ENCODE measurements around the gene RHOT2. TPM values are rescaled to one million over a fixed set of nuclear protein-coding genes. Genes with fewer than 3 reads are reported as not detected.

The RHOT2 gene
- total RNA-seq, 1 experiment from 2014 or later: 98.5 TPM

- no TSS peak for BruUV-seq (replicated peaks)
- DNase-seq (ENCODE audit: low read depth, low spot score): no peak
- ChIA-PET POLR2A (interaction anchor here (1.0 to 1.6 kb wide), 3 partner anchors 11 to 26 kb away, joined by 3 to 5 read pairs (median 3); partner anchors contain the start of genes ANTKMT and JMJD8), CTCF (interaction anchor here (1.0 to 1.6 kb wide), 5 partner anchors 9 to 408 kb away, joined by 3 to 6 read pairs (median 3); partner anchors contain the start of genes ANTKMT and FBXL16), RAD21 (ENCODE audit: low non-redundant PET in 1 of 2, low total read pairs in 2 of 2, uncharacterized antibody in 2 of 2, unreplicated experiment in 2 of 2) (no interaction called here)
- Histone ChIP-seq H3K9me3 (ENCODE audit: control insufficient read depth in 1 of 2, insufficient read depth in 1 of 2, low read depth in 1 of 2, low read length in 2 of 2) (no peaks in the 10 kb centered on the region), H3K36me3 (ENCODE audit: control insufficient read depth in 1 of 2, insufficient read depth in 2 of 2, low read length in 2 of 2) (no peaks in the 10 kb centered on the region), H3K4me3 (replicated peaks in 1 of 2; ENCODE audit: low read depth in 1 of 2, low read length in 2 of 2) (peak overlapping the region; percentile 46 to 58), H3K4me2 (ENCODE audit: low read length) (peak overlapping the region; percentile 88), H3K4me1 (ENCODE audit: control insufficient read depth in 1 of 2, insufficient read depth in 2 of 2, low read length in 2 of 2) (peaks cover 10 to 31% of the 10 kb centered on the region in 2 experiments), H3K9me2 (ENCODE audit: insufficient read depth) (no peaks in the 10 kb centered on the region), H3K27ac (ENCODE audit: low read depth, low read length) (peak overlapping the region; percentile 96), H3K9ac (ENCODE audit: low read length) (peak overlapping the region; percentile 64), H3K79me2 (ENCODE audit: insufficient read depth, low read length) (peaks cover 4% of the 10 kb centered on the region; the same call in 1 of the 2 replicates), H2AFZ (ENCODE audit: low read depth, low read length, poor library complexity, severe bottlenecking) (no peak overlapping the region), H4K20me1 (ENCODE audit: insufficient read depth) (no peaks in the 10 kb centered on the region), H3K27me3 (ENCODE audit: insufficient read depth, low read length) (no peaks in the 10 kb centered on the region)
- intact Hi-C loops (cut with micrococcal nuclease): no loop called here
- ATAC-seq: peak; percentile 74
- TF ChIP-seq EZH2 (IDR thresholded peaks at IDR 0.05): no peak
- peak; percentile 13 for TF ChIP-seq TCF7L2 (IDR thresholded peaks at IDR 0.05; ENCODE audit: borderline replicate concordance, extremely low read depth, insufficient read depth, insufficient read length)
- peak; percentile 84; the same call in 1 of the 2 replicates for TF ChIP-seq ZFX (IDR thresholded peaks at IDR 0.05)
- TF ChIP-seq SP1 (IDR thresholded peaks at IDR 0.05; ENCODE audit: low read depth): peak; percentile 41; the same call in 1 of the 2 replicates
- TF ChIP-seq SRF (IDR thresholded peaks at IDR 0.05; ENCODE audit: low read depth): no peak
- no peak for TF ChIP-seq EZH2phosphoT487 (IDR thresholded peaks at IDR 0.05; ENCODE audit: borderline replicate concordance)
- no peak for TF ChIP-seq ZBTB33 (IDR thresholded peaks at IDR 0.05; ENCODE audit: extremely low read depth, insufficient replicate concordance, low read length)
- peak; percentile 55 for TF ChIP-seq POLR2AphosphoS5 (IDR thresholded peaks at IDR 0.05; ENCODE audit: low read depth, low read length)
- no peak for TF ChIP-seq JUND (IDR thresholded peaks at IDR 0.05)
- TF ChIP-seq ZNF274 (IDR thresholded peaks at IDR 0.05; ENCODE audit: low read depth, low read length): no peak
- TF ChIP-seq POLR2A (IDR thresholded peaks at IDR 0.05; ENCODE audit: borderline replicate concordance, extremely low read depth, insufficient read depth, insufficient read length): peak; percentile 12
- TF ChIP-seq, protein P1, sequence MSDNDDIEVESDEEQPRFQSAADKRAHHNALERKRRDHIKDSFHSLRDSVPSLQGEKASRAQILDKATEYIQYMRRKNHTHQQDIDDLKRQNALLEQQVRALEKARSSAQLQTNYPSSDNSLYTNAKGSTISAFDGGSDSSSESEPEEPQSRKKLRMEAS (IDR thresholded peaks at IDR 0.05): peak; percentile 96
- peak; percentile 80; the same call in 1 of the 2 replicates for TF ChIP-seq CBX3 (IDR thresholded peaks at IDR 0.05; ENCODE audit: low read depth)
- TF ChIP-seq YY1 (IDR thresholded peaks at IDR 0.05; ENCODE audit: extremely low read depth, insufficient replicate concordance, low read depth, low read length): peak; percentile 59
Measured at GRCh38 chr16:695355-696089, 27.6 kb downstream of the RHOT2 start.

All from HCT116 (cell line).